NCI-H526 treated with DMSO at 0.1 percent for 48 hours (cell line): ENCODE data around the gene AGFG1.
"Not testable (repeated sequence)": the region's sequence is repeated elsewhere in the genome, so short reads cannot be mapped to it uniquely, and the experiment has no call there.

Experiments
- DNase-seq: peaks from one replicate; lab custom pipeline; 2025; lab: John Stamatoyannopoulos, UW

The AGFG1 gene

DNA sequence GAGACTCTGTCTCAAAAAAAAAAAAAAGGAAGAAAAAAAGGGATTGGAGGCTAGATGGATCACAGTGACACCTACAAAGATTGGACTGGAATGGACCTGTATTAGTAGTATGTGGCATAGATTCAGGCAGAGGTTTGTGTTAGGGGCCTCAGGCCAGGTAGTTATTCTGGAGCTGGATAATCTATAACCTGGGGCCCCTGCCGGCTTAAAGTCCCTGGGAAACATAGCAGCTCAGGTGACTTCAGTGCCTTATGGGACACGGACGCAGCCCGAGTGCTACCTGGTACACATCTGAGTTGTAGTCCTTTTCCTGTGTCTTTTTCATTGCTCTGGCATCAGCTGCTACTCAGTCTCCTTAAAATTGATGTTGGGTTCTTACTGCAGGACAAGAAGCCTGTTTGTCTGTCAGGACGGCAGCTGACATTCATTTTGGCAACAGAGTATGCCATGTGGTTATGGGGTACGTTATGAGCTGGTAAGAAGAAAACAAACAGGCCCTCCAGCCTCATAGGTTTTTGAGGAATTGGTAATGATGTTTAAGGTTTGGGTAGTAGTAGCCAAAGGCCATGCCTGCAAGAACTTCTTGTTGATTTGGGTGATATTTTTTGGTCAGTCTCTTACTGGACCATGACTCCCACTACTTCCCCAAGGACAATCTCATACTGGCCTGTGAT, 27.8 kb downstream of the AGFG1 start:
- no peak for DNase-seq

DNA sequence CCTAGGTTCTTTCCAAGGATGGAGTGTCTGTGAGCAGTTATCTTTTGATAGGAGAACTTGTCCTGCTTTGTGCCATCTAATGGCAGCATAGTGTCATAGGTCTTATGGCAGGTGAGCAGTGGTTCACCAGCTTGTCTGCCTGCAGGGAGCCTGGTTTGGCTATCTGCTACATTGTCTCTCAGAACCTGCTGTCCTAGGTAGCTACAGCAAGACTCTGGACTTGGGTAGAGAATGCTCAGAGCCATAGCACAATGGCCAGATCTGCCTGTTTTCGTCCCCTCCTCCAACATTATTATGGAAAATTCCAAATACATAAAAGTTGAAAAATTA, 28.3 kb downstream of the AGFG1 start:
- DNase-seq: no peak

GRCh38 chr2:227503433-227504406, 31.8 kb downstream of the AGFG1 start:
- DNase-seq: no peak

- no peak for DNase-seq
Observed at GRCh38 chr2:227504700-227505099, 32.7 kb downstream of the AGFG1 start.

DNA sequence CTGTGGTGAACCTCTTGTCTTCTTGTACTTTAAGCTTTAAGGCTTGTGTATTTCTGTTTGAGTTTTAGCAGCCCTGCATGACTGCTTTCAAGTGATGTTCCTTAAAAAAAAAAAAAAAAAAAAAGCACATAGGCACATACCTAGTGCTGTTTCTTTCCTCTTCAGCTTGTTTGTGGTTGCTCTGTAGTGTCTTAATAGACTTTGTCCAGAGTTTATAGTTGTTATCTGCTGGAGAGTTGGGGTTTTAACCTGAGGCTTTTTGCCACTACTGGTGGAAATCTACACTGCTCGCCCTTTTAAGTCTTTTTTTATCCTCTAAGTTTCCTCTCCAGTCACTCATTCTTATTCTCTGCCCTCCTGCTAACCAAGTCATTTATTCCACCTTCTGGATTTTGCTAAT, 34.5 kb downstream of the AGFG1 start:
- DNase-seq: no peak

DNA sequence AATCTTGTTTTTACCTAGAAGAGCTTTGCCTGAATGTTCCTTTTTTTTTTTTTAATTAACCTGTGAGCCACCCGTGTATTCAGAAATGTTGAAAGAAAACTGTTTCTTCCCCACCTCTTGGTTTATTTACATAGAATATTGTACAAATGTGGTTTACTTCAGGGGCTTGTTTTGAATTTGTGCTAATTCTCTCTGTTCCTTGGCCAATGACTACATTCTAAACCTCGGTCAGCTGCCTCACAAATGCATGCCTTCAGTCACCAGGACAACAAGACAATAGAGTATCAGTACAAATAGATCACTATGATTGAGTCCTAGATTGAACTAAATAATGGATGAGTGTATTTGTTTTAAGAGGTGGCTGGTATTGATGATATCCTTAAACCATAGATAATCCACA, 36.0 kb downstream of the AGFG1 start:
- DNase-seq: no peak

GRCh38 chr2:227509076-227509475, 37.1 kb downstream of the AGFG1 start:
- no peak for DNase-seq

GRCh38 chr2:227509824-227510619, 38.1 kb downstream of the AGFG1 start:
- no peak for DNase-seq

DNA sequence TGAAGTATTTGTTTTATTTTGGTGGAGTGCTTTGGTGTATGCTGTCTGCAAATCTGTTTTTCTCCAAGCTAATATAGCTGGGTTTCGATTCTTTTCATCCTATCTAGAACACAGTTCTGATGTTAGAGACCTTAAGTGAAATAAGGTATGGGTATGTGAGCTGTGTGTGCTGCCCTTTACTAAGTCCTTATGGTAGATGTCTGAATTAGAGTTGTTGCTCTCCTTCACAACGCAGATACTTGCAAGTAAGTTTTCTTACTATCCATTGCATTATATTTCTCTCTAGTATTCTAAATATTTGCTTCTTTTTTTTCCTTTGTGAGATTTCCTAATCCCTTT, 38.6 kb downstream of the AGFG1 start:
- DNase-seq: no peak

DNA sequence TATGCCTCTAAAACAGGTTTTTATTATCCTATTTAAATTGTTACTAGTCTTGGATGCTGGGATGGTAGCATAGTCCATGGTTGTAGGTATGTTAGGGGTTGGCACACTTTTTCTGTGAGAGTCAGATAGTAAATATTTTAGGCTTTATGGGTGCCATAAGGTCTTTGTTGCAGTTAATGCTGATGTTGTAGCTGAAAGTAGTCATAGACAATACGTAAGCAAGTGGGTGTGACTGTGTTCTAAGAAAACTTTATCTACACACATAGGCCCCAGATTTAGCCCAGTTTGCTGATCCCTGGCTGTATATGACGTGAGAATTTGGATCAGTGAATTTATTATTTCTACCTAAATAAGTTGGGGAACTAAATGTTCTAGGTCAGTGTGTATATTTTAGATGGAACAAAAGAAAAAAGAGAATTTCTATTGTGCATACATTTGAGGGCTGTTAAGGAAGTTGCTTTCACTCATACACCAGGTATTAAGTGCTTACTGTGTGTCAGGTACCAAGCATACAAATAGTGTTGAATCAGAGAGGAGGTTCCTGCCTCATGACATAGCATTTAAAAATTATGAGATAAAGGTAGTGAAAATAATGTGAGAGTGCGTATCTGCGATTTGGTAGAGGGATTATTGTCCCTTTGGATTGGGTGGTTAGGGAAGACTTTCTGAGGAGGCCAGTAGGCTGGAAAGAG, 39.4 kb downstream of the AGFG1 start:
- no peak for DNase-seq

- no peak for DNase-seq
Observed at GRCh38 chr2:227511955-227512354, 40.0 kb downstream of the AGFG1 start.

- DNase-seq: no peak
Observed at GRCh38 chr2:227513113-227513512, 41.2 kb downstream of the AGFG1 start.

DNA sequence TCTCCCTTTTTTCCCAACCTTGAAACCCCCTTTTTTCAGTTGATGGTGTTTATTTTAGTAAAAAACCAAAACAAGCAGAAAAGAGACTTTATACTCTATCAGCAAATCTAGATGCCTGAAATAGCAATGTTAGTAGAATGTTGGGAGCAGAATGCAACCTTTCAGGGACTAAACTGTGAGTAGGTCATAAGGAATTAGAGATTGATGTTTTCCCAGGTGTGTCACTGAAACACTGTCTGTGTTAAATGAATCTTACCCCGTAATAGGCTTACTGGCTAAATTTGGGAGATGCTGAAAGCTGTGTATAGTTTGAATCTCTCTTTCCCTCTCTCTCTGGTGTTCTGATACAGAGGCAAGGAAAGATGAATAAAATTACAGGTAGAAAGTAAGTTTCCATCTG, 43.8 kb downstream of the AGFG1 start:
- DNase-seq: no peak

DNA sequence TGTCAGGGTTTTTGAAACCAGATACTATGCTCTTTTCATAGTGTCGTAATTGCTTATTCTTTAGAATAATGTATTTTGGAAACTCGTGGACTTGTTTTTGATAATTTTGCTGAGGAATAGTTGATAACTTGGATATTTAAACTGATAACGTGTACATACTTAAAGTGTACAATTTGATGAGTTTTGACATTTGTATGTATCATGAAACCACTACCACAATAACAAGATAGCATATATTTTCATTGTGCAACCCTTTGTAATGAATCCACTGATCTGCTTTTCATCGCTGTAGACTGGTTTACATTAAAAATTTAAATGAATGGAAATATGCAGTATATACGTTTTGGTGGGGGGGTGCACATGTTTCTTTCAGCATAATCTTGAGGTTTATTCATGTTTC, 45.8 kb downstream of the AGFG1 start:
- no peak for DNase-seq

GRCh38 chr2:227518278-227518865, 46.4 kb downstream of the AGFG1 start:
- DNase-seq: not testable (repeated sequence)

DNA sequence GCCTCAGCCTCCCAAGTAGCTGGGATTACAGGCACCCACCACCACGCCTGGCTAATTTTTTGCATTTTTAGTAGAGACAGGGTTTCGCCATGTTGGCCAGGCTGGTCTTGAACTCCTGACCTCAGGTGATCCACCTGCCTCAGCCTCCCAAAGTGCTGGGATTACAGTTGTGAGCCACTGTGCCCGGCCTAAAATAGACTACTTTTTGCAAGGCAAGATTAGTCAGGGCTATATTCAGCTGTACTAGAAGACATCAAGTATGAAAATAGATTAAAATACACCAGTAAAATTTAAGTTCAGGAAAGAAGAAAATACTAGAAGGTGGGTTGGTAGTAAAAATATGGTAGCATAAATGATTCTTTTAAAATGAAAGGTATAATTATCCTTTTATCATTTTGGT, 49.2 kb downstream of the AGFG1 start:
- DNase-seq: not testable (repeated sequence)

- DNase-seq: no peak
Observed at GRCh38 chr2:227524665-227525064, 52.7 kb downstream of the AGFG1 start.

DNA sequence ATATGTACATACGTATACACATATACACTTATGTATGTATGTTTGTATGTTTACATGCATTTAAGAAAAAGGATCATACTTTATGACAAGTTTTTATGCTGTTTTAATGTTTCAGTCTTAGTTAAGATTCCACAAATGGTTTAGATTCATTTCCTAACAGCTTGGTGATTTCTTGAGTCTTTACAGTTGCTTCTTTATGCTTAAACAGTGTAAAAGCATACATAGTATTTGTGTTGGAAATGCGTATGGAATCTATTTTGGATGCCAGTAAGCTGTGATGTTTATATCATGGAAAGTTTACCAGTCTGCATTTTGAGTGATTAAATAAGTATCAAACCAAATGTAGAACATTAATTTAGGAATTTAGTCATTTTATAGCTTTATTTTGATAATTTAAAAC, 55.4 kb downstream of the AGFG1 start:
- no peak for DNase-seq

GRCh38 chr2:227528803-227529202, 56.8 kb downstream of the AGFG1 start:
- DNase-seq: no peak

DNA sequence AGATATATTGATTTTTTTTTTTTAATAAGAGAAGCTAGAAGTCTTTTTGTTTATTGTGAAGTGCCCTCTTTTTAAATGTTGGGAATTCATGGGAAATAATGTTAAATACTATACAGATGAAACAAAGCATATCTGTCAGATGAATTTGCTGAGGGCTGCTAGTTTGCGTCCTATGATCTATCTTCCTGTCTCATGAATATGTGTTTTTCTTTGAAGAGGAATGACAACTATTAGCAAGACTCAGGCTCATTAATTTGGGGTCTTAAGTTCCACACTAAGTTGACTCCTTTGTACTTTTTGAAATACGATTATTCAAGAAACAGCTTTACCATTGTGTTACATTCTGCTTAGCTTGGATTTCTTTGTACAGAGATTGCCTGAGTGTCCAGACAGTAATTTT, 57.9 kb downstream of the AGFG1 start:
- no peak for DNase-seq

- DNase-seq: no peak
Observed at GRCh38 chr2:227534714-227535113, 62.8 kb downstream of the AGFG1 start.

DNA sequence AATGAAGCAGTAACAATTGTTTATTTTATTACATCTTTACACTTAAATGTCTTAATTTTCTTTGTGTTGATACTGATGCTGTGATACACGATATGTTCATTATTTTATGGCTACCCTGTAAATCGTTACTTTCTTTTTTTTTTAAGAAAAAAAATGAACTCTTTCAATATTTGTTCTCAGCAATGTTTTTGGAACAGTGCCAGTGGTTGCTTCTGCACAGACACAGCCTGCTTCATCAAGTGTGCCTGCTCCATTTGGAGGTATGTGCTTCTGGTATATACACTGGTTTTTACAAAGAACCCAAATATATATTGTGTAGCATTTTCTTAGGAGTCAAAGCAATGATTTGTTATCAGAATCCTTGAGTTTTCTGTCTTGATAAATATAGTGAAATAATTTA, 64.5 kb downstream of the AGFG1 start:
- DNase-seq: no peak
